Gastroesophageal sphincter (tissue), 3 donors: ENCODE data around the gene LRRC57.

Source experiments
- CTCF ChIP-seq, 4 experiments: fragments of 200-600 bp in 2 of 4; fragments of 450-650 bp in 2 of 4; sonication (generic) in 1 of 4; IDR thresholded peaks; one replicate each; pipeline ENCODE4 v1.5.1; 2017 to 2019; ENCODE audit warnings: antibody characterized with exemption in 4 of 4, mild to moderate bottlenecking in 2 of 4, moderate library complexity in 2 of 4
- POLR2A ChIP-seq, 2 donors: fragments of 450-650 bp; IDR thresholded peaks; one replicate each; pipeline ENCODE4 v1.6.1; 2017; ENCODE audit warnings: antibody characterized with exemption in 2 of 2, mild to moderate bottlenecking in 2 of 2, moderate library complexity in 1 of 2

DNA sequence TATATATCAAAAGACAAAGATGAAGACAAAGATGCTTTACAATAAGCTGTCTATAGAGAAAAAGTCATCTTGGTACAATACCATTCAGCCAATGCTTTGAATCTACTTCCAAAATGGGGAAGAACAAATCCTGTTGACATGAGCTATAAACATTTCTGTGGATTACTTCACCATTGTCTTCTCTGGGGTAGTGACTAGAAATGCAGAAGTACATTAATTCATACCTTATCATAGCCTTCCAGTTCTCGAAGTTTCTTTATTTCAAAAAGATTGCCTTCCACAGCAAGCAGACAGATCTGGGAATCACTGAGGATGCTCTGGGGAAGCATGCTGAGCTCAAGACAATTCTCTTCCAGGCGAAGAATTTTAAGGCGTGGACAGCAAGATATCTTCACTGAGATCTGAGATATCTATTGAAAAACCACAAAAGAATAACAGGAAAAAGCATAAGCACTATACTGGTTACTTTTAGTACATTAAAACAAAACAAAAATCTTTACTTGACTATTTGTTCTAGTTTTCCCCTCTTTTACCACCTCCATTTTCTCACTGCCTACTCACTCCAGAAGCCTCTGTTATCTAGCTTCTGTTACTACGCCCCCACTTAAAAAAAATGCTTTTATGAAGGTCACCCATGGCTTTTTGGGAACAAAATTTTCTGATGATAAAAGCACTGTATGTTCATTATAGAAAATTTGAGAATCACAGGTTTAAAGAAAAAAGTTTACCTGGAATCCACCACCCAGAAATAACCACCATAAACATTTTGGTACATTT is 3.6 kb downstream of the LRRC57 start:
- TF ChIP-seq CTCF (IDR thresholded peaks at IDR 0.05), result no peak
- no peak for TF ChIP-seq POLR2A (IDR thresholded peaks at IDR 0.05)
